WTC11 (cell line): ENCODE measurements around the gene RAMAC. TPM values are rescaled to one million over a fixed set of nuclear protein-coding genes. Genes with fewer than 3 reads are reported as not detected.

Experiments used
- AR ChIP-seq: fragments of 250-450 bp; sonication (Bioruptor Pico); IDR thresholded peaks from 2 replicates; pipeline ENCODE4 v1.9.0; 2021; ENCODE audit warnings: mild to moderate bottlenecking
- ATF6 ChIP-seq: sonication (generic); formaldehyde crosslinking; IDR thresholded peaks from 2 replicates; pipeline ENCODE4 v1.8.1; 2023; ENCODE audit warnings: mild to moderate bottlenecking, missing genetic modification reagents
- CDX4 ChIP-seq: fragments of 250-450 bp; sonication (Bioruptor Pico); IDR thresholded peaks from 2 replicates; pipeline ENCODE4 v1.9.0; 2021; ENCODE audit warnings: moderate library complexity, mild to moderate bottlenecking, inconsistent platforms, borderline replicate concordance
- E2F1 ChIP-seq: sonication (generic); formaldehyde crosslinking; IDR thresholded peaks from 2 replicates; pipeline ENCODE4 v1.8.0; 2022; ENCODE audit warnings: mild to moderate bottlenecking, missing genetic modification reagents
- E2F4 ChIP-seq: sonication (generic); formaldehyde crosslinking; IDR thresholded peaks from 2 replicates; pipeline ENCODE4 v1.8.1; 2022; ENCODE audit warnings: low read depth, mild to moderate bottlenecking, moderate library complexity, missing genetic modification reagents, borderline replicate concordance
- E2F5 ChIP-seq: sonication (generic); formaldehyde crosslinking; IDR thresholded peaks from 2 replicates; pipeline ENCODE4 v1.8.1; 2022; ENCODE audit warnings: mild to moderate bottlenecking, moderate library complexity, missing genetic modification reagents
- ETV6 ChIP-seq: sonication (generic); formaldehyde crosslinking; IDR thresholded peaks from 2 replicates; pipeline ENCODE4 v1.8.1; 2022; ENCODE audit warnings: mild to moderate bottlenecking, missing genetic modification reagents
- FOXP4 ChIP-seq: sonication (generic); formaldehyde crosslinking; IDR thresholded peaks from 2 replicates; pipeline ENCODE4 v1.8.0; 2022; ENCODE audit warnings: mild to moderate bottlenecking, missing genetic modification reagents
- MAX ChIP-seq: sonication (generic); formaldehyde crosslinking; IDR thresholded peaks from 2 replicates; pipeline ENCODE4 v1.8.0; 2022; ENCODE audit warnings: mild to moderate bottlenecking, missing genetic modification reagents
- MLX ChIP-seq: sonication (generic); formaldehyde crosslinking; IDR thresholded peaks from 2 replicates; pipeline ENCODE4 v1.8.1; 2023; ENCODE audit warnings: mild to moderate bottlenecking, missing genetic modification reagents, moderate library complexity
- NFE2L1 ChIP-seq: sonication (generic); formaldehyde crosslinking; IDR thresholded peaks from 2 replicates; pipeline ENCODE4 v1.8.1; 2023; ENCODE audit warnings: missing genetic modification reagents
- NR2C2 ChIP-seq: sonication (generic); formaldehyde crosslinking; IDR thresholded peaks from 2 replicates; pipeline ENCODE4 v1.8.0; 2022; ENCODE audit warnings: mild to moderate bottlenecking, missing genetic modification reagents
- OVOL2 ChIP-seq: fragments of 250-450 bp; sonication (Bioruptor Pico); IDR thresholded peaks from 2 replicates; pipeline ENCODE4 v1.9.0; 2021; ENCODE audit warnings: mild to moderate bottlenecking, borderline replicate concordance
- PRRX2 ChIP-seq: fragments of 250-450 bp; sonication (Bioruptor Pico); IDR thresholded peaks from 2 replicates; pipeline ENCODE4 v1.8.0; 2021; ENCODE audit warnings: mild to moderate bottlenecking
- RORB ChIP-seq: fragments of 250-450 bp; sonication (Bioruptor Pico); IDR thresholded peaks from 2 replicates; pipeline ENCODE4 v1.9.0; 2021; ENCODE audit warnings: mild to moderate bottlenecking
- SMAD4 ChIP-seq: sonication (generic); formaldehyde crosslinking; IDR thresholded peaks from 2 replicates; pipeline ENCODE4 v1.8.0; 2022; ENCODE audit warnings: mild to moderate bottlenecking, missing genetic modification reagents
- TP53 ChIP-seq: sonication (generic); formaldehyde crosslinking; IDR thresholded peaks from 2 replicates; pipeline ENCODE4 v1.8.1; 2023; ENCODE audit warnings: mild to moderate bottlenecking, missing genetic modification reagents
- USF2 ChIP-seq: sonication (generic); formaldehyde crosslinking; IDR thresholded peaks from 2 replicates; pipeline ENCODE4 v1.8.1; 2023; ENCODE audit warnings: mild to moderate bottlenecking, missing genetic modification reagents, moderate library complexity
- ZNF138 ChIP-seq: sonication (generic); formaldehyde crosslinking; conservative IDR thresholded peaks from 2 replicates; pipeline ENCODE4 v1.8.1; 2022; ENCODE audit warnings: mild to moderate bottlenecking, moderate library complexity, missing genetic modification reagents
- ZNF281 ChIP-seq: sonication (generic); formaldehyde crosslinking; IDR thresholded peaks from 2 replicates; pipeline ENCODE4 v1.8.0; 2023; ENCODE audit warnings: mild to moderate bottlenecking, missing genetic modification reagents
- ZNF396 ChIP-seq: fragments of 250-450 bp; sonication (Bioruptor Pico); IDR thresholded peaks from 2 replicates; pipeline ENCODE4 v1.8.0; 2021; ENCODE audit warnings: mild to moderate bottlenecking, moderate library complexity, borderline replicate concordance
- total RNA-seq: library from RNA; stranded (reverse); gene quantifications from 3 replicates; pipeline ENCODE4 v1.2.3, GENCODE V29; 2021

Gene RAMAC
- total RNA-seq, 1 experiment from 2014 or later = 26.6 TPM

- TF ChIP-seq ZNF138 (CRISPR knock-in tag) (no peak), USF2 (CRISPR knock-in tag) (peak; percentile 69), ZNF396 (CRISPR knock-in tag) (no peak), NR2C2 (CRISPR knock-in tag) (0 out of 2 replicates have a peak, but pooled peaks have one; percentile 42), MAX (CRISPR knock-in tag) (peak; percentile 96), CDX4 (CRISPR knock-in tag) (no peak), MLX (CRISPR knock-in tag) (peak; percentile 65; the same call in 1 of the 2 replicates), PRRX2 (CRISPR knock-in tag) (no peak), E2F1 (CRISPR knock-in tag) (0 out of 2 replicates have a peak, but pooled peaks have one; percentile 48), NFE2L1 (CRISPR knock-in tag) (no peak), ETV6 (CRISPR knock-in tag) (peak; percentile 91), E2F5 (CRISPR knock-in tag) (peak; percentile 68; the same call in 1 of the 2 replicates), FOXP4 (CRISPR knock-in tag) (peak; percentile 91), ZNF281 (CRISPR knock-in tag) (peak; percentile 55; the same call in 1 of the 2 replicates), AR (no peak), TP53 (CRISPR knock-in tag) (peak; percentile 73), RORB (CRISPR knock-in tag) (no peak), ATF6 (CRISPR knock-in tag) (no peak), SMAD4 (no peak), OVOL2 (CRISPR knock-in tag) (no peak), E2F4 (CRISPR knock-in tag) (no peak)
These were observed 25.5 kb downstream of the RAMAC start, which contains the start of gene C15orf40 (continued) for GRCh38 chr15:83011271-83012075.
